Upper lobe of right lung (tissue), 1 donor: ENCODE data around the gene GPR119. TPM values are rescaled to one million over a fixed set of nuclear protein-coding genes. Genes with fewer than 3 reads are reported as not detected.
A peak's percentile ranks its signal among the peaks of the same experiment; 100 is the strongest.

Experiments used
- ATAC-seq: fragments of 200-7000 bp; cut with Tn5 transposase; one replicate; pipeline ENCODE4 v1.9.1; 2020; ENCODE audit warnings: mild to moderate bottlenecking, moderate library complexity
- DNase-seq: peaks from one replicate; pipeline ENCODE4 v3.0.0-alpha.2; 2020
- H3K27ac ChIP-seq: fragments of 200-600 bp; one replicate; pipeline ENCODE4 v1.8.0; 2022
- H3K27me3 ChIP-seq: fragments of 200-600 bp; one replicate; pipeline ENCODE4 v1.8.0; 2022; ENCODE audit warnings: mild to moderate bottlenecking
- H3K36me3 ChIP-seq: fragments of 200-600 bp; one replicate; pipeline ENCODE4 v1.8.0; 2022
- H3K4me1 ChIP-seq: fragments of 200-600 bp; one replicate; pipeline ENCODE4 v1.8.0; 2022
- H3K4me3 ChIP-seq: fragments of 200-600 bp; one replicate; pipeline ENCODE4 v1.8.0; 2022; ENCODE audit warnings: mild to moderate bottlenecking
- H3K9me3 ChIP-seq: fragments of 200-600 bp; one replicate; pipeline ENCODE4 v1.8.0; 2022
- intact Hi-C: fragments of 100-400 bp; cut with DNase I; formaldehyde crosslinking; loops from one replicate; pipeline ENCODE4 v1.11.0; 2022
- total RNA-seq: library from RNA; stranded (reverse); fragmentation: NEBNext Ultra II Directional; extraction: Animal tissue kit (Norgen Biotek cat#: 25700); gene quantifications from one replicate; pipeline ENCODE4 v1.2.1, GENCODE V29; 2021
- TF ChIP-seq, protein P1 (sequence below): fragments of 200-600 bp; IDR thresholded peaks from one replicate; pipeline ENCODE4 v1.8.0; 2022; ENCODE audit warnings: antibody characterized with exemption
- donor health status: DM: no; HTN: yes; CAD: no; lungs with severe emphysema.

Gene GPR119
- total RNA-seq, 1 donor from 2014 or later, result not detected

DNA sequence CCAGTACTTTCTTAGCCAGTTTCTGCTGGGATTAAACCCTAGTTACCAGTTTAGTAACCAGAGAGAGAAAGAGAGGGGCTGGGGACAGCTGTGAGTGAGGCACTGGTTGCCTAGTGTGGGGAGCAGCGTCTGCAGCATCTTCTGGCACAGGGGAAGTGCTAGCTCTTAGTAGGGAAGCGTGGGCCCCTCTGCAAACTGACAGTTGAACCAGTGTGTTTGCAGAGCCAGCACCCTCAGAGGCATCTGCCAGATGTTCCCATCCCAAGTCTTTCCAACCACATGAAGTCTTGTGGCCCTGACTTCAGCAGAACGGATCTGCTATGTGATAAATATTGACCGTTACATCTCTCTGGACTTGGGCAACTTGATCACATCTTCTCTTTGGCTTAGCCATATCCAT is 31.3 kb upstream of the GPR119 start:
- TF ChIP-seq, protein P1, sequence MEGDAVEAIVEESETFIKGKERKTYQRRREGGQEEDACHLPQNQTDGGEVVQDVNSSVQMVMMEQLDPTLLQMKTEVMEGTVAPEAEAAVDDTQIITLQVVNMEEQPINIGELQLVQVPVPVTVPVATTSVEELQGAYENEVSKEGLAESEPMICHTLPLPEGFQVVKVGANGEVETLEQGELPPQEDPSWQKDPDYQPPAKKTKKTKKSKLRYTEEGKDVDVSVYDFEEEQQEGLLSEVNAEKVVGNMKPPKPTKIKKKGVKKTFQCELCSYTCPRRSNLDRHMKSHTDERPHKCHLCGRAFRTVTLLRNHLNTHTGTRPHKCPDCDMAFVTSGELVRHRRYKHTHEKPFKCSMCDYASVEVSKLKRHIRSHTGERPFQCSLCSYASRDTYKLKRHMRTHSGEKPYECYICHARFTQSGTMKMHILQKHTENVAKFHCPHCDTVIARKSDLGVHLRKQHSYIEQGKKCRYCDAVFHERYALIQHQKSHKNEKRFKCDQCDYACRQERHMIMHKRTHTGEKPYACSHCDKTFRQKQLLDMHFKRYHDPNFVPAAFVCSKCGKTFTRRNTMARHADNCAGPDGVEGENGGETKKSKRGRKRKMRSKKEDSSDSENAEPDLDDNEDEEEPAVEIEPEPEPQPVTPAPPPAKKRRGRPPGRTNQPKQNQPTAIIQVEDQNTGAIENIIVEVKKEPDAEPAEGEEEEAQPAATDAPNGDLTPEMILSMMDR, result no peak

GRCh38 chrX:130415201-130415600 is 29.7 kb upstream of the GPR119 start:
- no peak for DNase-seq
- no peak overlapping the region for H3K27ac ChIP-seq
- no peaks in the 10 kb centered on the region for H3K9me3 ChIP-seq
- TF ChIP-seq, protein P1, result no peak
- no peak for ATAC-seq
- H3K27me3 ChIP-seq, result no peaks in the 10 kb centered on the region
- H3K36me3 ChIP-seq, result peaks cover 6% of the 10 kb centered on the region
- intact Hi-C loops, result no loop called here
- no peaks in the 10 kb centered on the region for H3K4me1 ChIP-seq
- no peak overlapping the region for H3K4me3 ChIP-seq

More for the DNA sequence above, 31.3 kb upstream of the GPR119 start:
- H3K4me3 ChIP-seq, result no peak overlapping the region
- no peaks in the 10 kb centered on the region for H3K27me3 ChIP-seq
- no peaks in the 10 kb centered on the region for H3K9me3 ChIP-seq
- intact Hi-C loops, result no loop called here
- H3K27ac ChIP-seq, result no peak overlapping the region
- no peak for ATAC-seq
- no peaks in the 10 kb centered on the region for H3K4me1 ChIP-seq
- H3K36me3 ChIP-seq, result no peaks in the 10 kb centered on the region
- DNase-seq, result no peak

GRCh38 chrX:130414800-130415199 is 29.3 kb upstream of the GPR119 start:
- Histone ChIP-seq H3K4me3 (no peak overlapping the region), H3K36me3 (peaks cover 6% of the 10 kb centered on the region), H3K27ac (no peak overlapping the region), H3K4me1 (no peaks in the 10 kb centered on the region), H3K27me3 (no peaks in the 10 kb centered on the region), H3K9me3 (no peaks in the 10 kb centered on the region)
- TF ChIP-seq, protein P1, result no peak
- ATAC-seq (no peak), DNase-seq (no peak)
- intact Hi-C loops, result no loop called here

- no peak overlapping the region for H3K27ac ChIP-seq
- no peak overlapping the region for H3K4me3 ChIP-seq
- ATAC-seq (peak; percentile 56), DNase-seq (no peak)
- H3K36me3 ChIP-seq, result peaks cover 8% of the 10 kb centered on the region
- H3K27me3 ChIP-seq, result no peaks in the 10 kb centered on the region
- intact Hi-C loops, result no loop called here
- H3K4me1 ChIP-seq, result no peaks in the 10 kb centered on the region
- TF ChIP-seq, protein P1, result no peak
- no peaks in the 10 kb centered on the region for H3K9me3 ChIP-seq
Measured at GRCh38 chrX:130413415-130413814, 27.9 kb upstream of the GPR119 start.

DNA sequence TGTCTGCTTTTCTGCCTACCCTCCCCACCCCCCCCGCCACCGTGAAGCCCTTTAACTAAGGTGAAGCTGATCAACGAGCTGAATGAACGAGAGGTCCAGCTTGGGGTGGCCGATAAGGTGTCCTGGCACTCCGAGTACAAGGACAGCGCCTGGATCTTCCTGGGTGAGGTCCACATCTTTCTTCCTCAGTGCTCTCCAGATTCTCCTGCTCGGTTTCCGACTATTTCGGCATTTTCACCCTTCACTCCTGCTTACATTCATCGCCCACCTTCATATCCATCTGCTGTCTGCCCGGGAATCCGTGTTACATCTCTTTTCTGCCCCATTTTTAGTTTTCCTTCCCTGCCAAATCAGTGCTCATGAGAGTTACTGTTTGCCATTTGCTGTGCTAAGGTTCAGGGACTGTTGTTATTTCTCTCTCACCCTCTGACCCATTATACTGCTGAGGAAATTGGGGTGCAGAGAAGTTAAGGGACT is 16.8 kb upstream of the GPR119 start:
- ATAC-seq (no peak), DNase-seq (no peak)
- TF ChIP-seq, protein P1, result no peak
- intact Hi-C loops, result no loop called here
- Histone ChIP-seq H3K36me3 (no peaks in the 10 kb centered on the region), H3K27me3 (no peaks in the 10 kb centered on the region), H3K27ac (peak overlapping the region; percentile 81), H3K9me3 (no peaks in the 10 kb centered on the region), H3K4me3 (peak overlapping the region; percentile 71), H3K4me1 (no peaks in the 10 kb centered on the region)
